ENCODE measurements around the gene TP53RK.

GRCh38 chr20:46690219-46691106 is 1.2 kb upstream of the TP53RK start:
- TF ChIP-seq CTCF (IDR thresholded peaks at IDR 0.05) (no peak), POLR2A (IDR thresholded peaks at IDR 0.05) (no peak)

Measured in testis (tissue), 2 donors.